H1 (cell line): ENCODE results near the gene PPP1R13B. TPM values are rescaled to one million over a fixed set of nuclear protein-coding genes. Genes with fewer than 3 reads are reported as not detected.

Experiments used
- BACH1 ChIP-seq: IDR thresholded peaks from 2 replicates; pipeline ENCODE4 v1.6.1; 2012; ENCODE audit warnings: low read length, improper control_type of control experiment
- CTBP2 ChIP-seq: IDR thresholded peaks from 2 replicates; pipeline ENCODE4 v1.7.0; 2011; ENCODE audit warnings: borderline replicate concordance, mild to moderate bottlenecking, moderate library complexity, mixed read lengths, low read length; ENCODE audit not compliant: insufficient read depth, insufficient read length
- EP300 ChIP-seq, 2 experiments: IDR thresholded peaks; 1 replicate in 1 of 2; 2 replicates in 1 of 2; pipeline ENCODE4 v1.6.1; 2011 to 2012; ENCODE audit warnings: low read depth in 2 of 2, low read length in 2 of 2, mild to moderate bottlenecking in 2 of 2, borderline replicate concordance in 1 of 2, inconsistent platforms in 1 of 2, moderate library complexity in 1 of 2
- GTF2F1 ChIP-seq: IDR thresholded peaks from 2 replicates; pipeline ENCODE4 v1.6.1; 2012; ENCODE audit warnings: low read depth, low read length, improper control_type of control experiment, borderline replicate concordance
- JUN ChIP-seq: IDR thresholded peaks from 2 replicates; pipeline ENCODE4 v1.6.1; 2011; ENCODE audit warnings: low read depth, mild to moderate bottlenecking, improper control_type of control experiment, low read length
- MAFK ChIP-seq: IDR thresholded peaks from 2 replicates; pipeline ENCODE4 v1.6.1; 2012; ENCODE audit warnings: low read depth, mild to moderate bottlenecking, improper control_type of control experiment, low read length
- NRF1 ChIP-seq: IDR thresholded peaks from 2 replicates; pipeline ENCODE4 v1.6.1; 2011; ENCODE audit warnings: mild to moderate bottlenecking, low read depth, low read length, improper control_type of control experiment
- POU5F1 ChIP-seq: IDR thresholded peaks from 2 replicates; pipeline ENCODE4 v1.6.1; 2011; ENCODE audit warnings: low read depth, mild to moderate bottlenecking, low read length, moderate library complexity
- RAD21 ChIP-seq, 2 experiments: IDR thresholded peaks in 1 of 2; conservative IDR thresholded peaks in 1 of 2; 2 replicates each; pipeline ENCODE4 v1.6.1; 2011; ENCODE audit warnings: low read depth in 2 of 2, low read length in 2 of 2, improper control_type of control experiment in 1 of 2, inconsistent platforms in 1 of 2, mild to moderate bottlenecking in 1 of 2, moderate library complexity in 1 of 2
- RXRA ChIP-seq: IDR thresholded peaks from 2 replicates; pipeline ENCODE4 v1.6.1; 2011; ENCODE audit warnings: low read depth, mild to moderate bottlenecking, low read length, moderate library complexity; ENCODE audit not compliant: insufficient read depth
- SIRT6 ChIP-seq: IDR thresholded peaks from one replicate; pipeline ENCODE4 v1.7.1; 2012; ENCODE audit warnings: low read length, inconsistent platforms
- SP1 ChIP-seq: IDR thresholded peaks from 2 replicates; pipeline ENCODE4 v1.6.1; 2011; ENCODE audit warnings: low read depth, low read length
- SUZ12 ChIP-seq: fragments of 200-600 bp; sonication (generic); IDR thresholded peaks from 2 replicates; pipeline ENCODE4 v1.6.1; 2012; ENCODE audit warnings: mild to moderate bottlenecking, inconsistent platforms, low read length, moderate library complexity, mixed read lengths
- TAF7 ChIP-seq: optimal IDR thresholded peaks from 2 replicates; pipeline ENCODE3; 2011; ENCODE audit warnings: low read depth, mild to moderate bottlenecking, inconsistent platforms, low read length, moderate library complexity, borderline replicate concordance
- TCF12 ChIP-seq: IDR thresholded peaks from 2 replicates; pipeline ENCODE4 v1.6.1; 2011; ENCODE audit warnings: low read depth, mild to moderate bottlenecking, low read length
- ZNF274 ChIP-seq: IDR thresholded peaks from 2 replicates; pipeline ENCODE4 v1.7.0; 2012; ENCODE audit warnings: low read length, borderline replicate concordance; ENCODE audit errors: extremely low read depth
- polyA plus RNA-seq, 7 experiments: library from polyadenylated mRNA; depleted of rRNA in 3 of 7; stranded (reverse) in 5 of 7; unstranded in 2 of 7; fragments of >200 nt in 5 of 7; fragments of 200-250 nt in 2 of 7; gene quantifications; 1 replicate in 5 of 7; 2 replicates in 1 of 7; 4 replicates in 1 of 7; pipeline versions ENCODE4 v1.2.1 to v1.2.3, GENCODE V29; 2011 to 2013; ENCODE audit warnings: missing spikeins in 2 of 7, mixed read lengths in 2 of 7
- total RNA-seq: library from RNA; stranded (reverse); fragmentation: NEBNext Ultra II Directional; extraction: Animal tissue kit (Norgen Biotek cat#: 25700); gene quantifications from 2 replicates; pipeline ENCODE4 v1.2.1, GENCODE V29; 2021
- TF ChIP-seq, protein P1 (sequence below), 3 experiments: IDR thresholded peaks; 1 replicate in 2 of 3; 2 replicates in 1 of 3; pipeline versions ENCODE4 v1.5.1 to v1.6.1; 2011; ENCODE audit warnings: low read length in 3 of 3, mild to moderate bottlenecking in 3 of 3, inconsistent platforms in 2 of 3, low read depth in 1 of 3, moderate library complexity in 1 of 3; ENCODE audit not compliant: insufficient read depth in 1 of 3; ENCODE audit errors: control extremely low read depth in 1 of 3
- TF ChIP-seq, protein P2 (sequence below): IDR thresholded peaks from 2 replicates; pipeline ENCODE4 v1.6.1; 2011; ENCODE audit warnings: low read length, improper control_type of control experiment
- TF ChIP-seq, protein P3 (sequence below): IDR thresholded peaks from 2 replicates; pipeline ENCODE4 v1.6.1; 2012; ENCODE audit warnings: inconsistent platforms

Gene PPP1R13B
- total and polyA plus RNA-seq, 2 of the 8 experiments (the other 6 are each of a cell fraction or from before 2014, with no cell fraction given), result 2.6 to 8.9 TPM

DNA sequence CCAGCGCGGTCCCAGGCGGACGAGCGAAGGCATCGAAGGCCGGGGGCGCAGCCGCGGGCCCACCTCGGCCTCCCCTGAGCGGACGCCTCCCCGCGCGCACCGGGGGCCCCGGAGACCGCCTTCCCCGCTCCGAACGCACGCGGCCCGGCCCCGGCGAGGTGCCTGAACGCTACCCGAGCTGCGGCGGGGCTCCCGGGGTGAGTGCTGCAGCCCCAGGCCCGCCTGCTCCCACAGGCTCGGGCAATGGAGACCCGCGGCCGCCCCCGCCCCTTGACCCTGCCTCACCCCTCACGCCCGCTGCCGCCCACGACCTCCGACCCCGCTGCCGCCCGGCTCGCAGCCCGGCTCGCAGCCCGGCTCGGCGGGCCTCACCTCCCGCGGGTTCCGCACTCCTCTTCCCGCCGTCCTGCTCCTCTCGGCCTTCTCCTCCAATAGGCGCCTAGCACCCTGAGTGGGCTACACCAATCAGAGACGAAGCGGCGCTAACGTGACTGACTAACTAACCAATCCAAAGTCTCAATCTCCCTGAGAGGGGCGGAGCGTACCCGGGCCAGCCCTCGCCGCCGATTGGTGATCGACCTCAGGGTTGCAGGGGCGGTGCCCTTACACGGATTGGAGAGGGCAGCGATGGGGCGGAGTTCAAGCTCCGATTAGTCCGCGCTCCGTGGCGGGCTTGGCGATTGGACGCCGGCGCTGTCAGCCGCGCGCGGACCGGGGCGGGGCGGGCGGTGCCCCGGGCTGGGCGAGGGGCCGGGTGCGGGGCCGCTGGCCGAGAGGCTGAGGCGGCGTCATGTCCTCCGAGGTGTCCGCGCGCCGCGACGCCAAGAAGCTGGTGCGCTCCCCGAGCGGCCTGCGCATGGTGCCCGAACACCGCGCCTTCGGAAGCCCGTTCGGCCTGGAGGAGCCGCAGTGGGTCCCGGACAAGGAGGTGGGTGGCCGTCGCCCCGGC lies 132.0 kb downstream of the PPP1R13B start, which contains the start of the genes XRCC3 and ZFYVE21 (continued):
- TF ChIP-seq, protein P1, sequence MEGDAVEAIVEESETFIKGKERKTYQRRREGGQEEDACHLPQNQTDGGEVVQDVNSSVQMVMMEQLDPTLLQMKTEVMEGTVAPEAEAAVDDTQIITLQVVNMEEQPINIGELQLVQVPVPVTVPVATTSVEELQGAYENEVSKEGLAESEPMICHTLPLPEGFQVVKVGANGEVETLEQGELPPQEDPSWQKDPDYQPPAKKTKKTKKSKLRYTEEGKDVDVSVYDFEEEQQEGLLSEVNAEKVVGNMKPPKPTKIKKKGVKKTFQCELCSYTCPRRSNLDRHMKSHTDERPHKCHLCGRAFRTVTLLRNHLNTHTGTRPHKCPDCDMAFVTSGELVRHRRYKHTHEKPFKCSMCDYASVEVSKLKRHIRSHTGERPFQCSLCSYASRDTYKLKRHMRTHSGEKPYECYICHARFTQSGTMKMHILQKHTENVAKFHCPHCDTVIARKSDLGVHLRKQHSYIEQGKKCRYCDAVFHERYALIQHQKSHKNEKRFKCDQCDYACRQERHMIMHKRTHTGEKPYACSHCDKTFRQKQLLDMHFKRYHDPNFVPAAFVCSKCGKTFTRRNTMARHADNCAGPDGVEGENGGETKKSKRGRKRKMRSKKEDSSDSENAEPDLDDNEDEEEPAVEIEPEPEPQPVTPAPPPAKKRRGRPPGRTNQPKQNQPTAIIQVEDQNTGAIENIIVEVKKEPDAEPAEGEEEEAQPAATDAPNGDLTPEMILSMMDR (IDR thresholded peaks at IDR 0.05; ENCODE audit: control extremely low read depth in 1 of 3, insufficient read depth in 1 of 3, low read depth in 1 of 3, low read length in 3 of 3), result no peak
- TF ChIP-seq SUZ12 (no peak), JUN (no peak), TAF7 (no peak), NRF1 (no peak), ZNF274 (no peak), TCF12 (no peak), MAFK (no peak), SP1 (peak; percentile 99), GTF2F1 (no peak), SIRT6 (no peak), CTBP2 (no peak), EP300 (IDR thresholded peaks at IDR 0.05; ENCODE audit: borderline replicate concordance in 1 of 2, low read depth in 2 of 2, low read length in 2 of 2) (no peak), RAD21 (IDR thresholded peaks at IDR 0.05 in 1 of 2, conservative IDR thresholded peaks at IDR 0.05 in 1 of 2; ENCODE audit: low read depth in 2 of 2, low read length in 2 of 2) (no peak; a peak in 1 of 4 replicates), BACH1 (no peak), RXRA (no peak), POU5F1 (no peak)
- TF ChIP-seq, protein P2, sequence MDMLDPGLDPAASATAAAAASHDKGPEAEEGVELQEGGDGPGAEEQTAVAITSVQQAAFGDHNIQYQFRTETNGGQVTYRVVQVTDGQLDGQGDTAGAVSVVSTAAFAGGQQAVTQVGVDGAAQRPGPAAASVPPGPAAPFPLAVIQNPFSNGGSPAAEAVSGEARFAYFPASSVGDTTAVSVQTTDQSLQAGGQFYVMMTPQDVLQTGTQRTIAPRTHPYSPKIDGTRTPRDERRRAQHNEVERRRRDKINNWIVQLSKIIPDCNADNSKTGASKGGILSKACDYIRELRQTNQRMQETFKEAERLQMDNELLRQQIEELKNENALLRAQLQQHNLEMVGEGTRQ, result peak; percentile 52; the same call in 1 of the 2 replicates
- TF ChIP-seq, protein P3, sequence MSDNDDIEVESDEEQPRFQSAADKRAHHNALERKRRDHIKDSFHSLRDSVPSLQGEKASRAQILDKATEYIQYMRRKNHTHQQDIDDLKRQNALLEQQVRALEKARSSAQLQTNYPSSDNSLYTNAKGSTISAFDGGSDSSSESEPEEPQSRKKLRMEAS, result peak; percentile 64
